Immature natural killer cell (primary cell): ENCODE measurements around the gene NTRK2. TPM values are rescaled to one million over a fixed set of nuclear protein-coding genes. Genes with fewer than 3 reads are reported as not detected.

ENCODE experiments used
- DNase-seq, 3 donors: peaks; one replicate each; pipeline ENCODE4 v3.0.0; 2022; ENCODE audit warnings: mixed read lengths in 1 of 3
- H3K27ac Mint-ChIP-seq, 6 donors: one replicate each; pipeline ENCODE4 v1.8.0; 2020; ENCODE audit warnings: mixed read lengths in 6 of 6, mild to moderate bottlenecking in 5 of 6, inconsistent platforms in 4 of 6, moderate library complexity in 3 of 6
- H3K27me3 Mint-ChIP-seq, 3 donors: one replicate each; pipeline ENCODE4 v1.8.0; 2020 to 2021; ENCODE audit warnings: low read depth in 3 of 3, mild to moderate bottlenecking in 3 of 3, mixed read lengths in 3 of 3, moderate library complexity in 3 of 3, inconsistent platforms in 1 of 3
- H3K36me3 Mint-ChIP-seq, 3 donors: one replicate each; pipeline ENCODE4 v1.8.0; 2020; ENCODE audit warnings: mixed read lengths in 3 of 3, inconsistent platforms in 2 of 3, mild to moderate bottlenecking in 2 of 3
- H3K4me1 Mint-ChIP-seq, 2 donors: one replicate each; pipeline ENCODE4 v1.8.0; 2020; ENCODE audit warnings: inconsistent platforms in 2 of 2, mild to moderate bottlenecking in 2 of 2, mixed read lengths in 2 of 2, moderate library complexity in 1 of 2
- H3K4me3 Mint-ChIP-seq, 5 donors: one replicate each; pipeline ENCODE4 v1.8.0; 2020; ENCODE audit warnings: mild to moderate bottlenecking in 5 of 5, mixed read lengths in 5 of 5, inconsistent platforms in 3 of 5, moderate library complexity in 3 of 5
- H3K9me3 Mint-ChIP-seq, 6 donors: one replicate each; pipeline ENCODE4 v1.8.0; 2020; ENCODE audit warnings: mild to moderate bottlenecking in 6 of 6, mixed read lengths in 6 of 6, inconsistent platforms in 4 of 6, moderate library complexity in 3 of 6
- polyA plus RNA-seq, 3 donors: library from polyadenylated mRNA; unstranded; fragments of 300-500 nt; fragmentation: Illumina TruSeq; gene quantifications; one replicate each; pipeline ENCODE4 v1.2.3, GENCODE V29; 2021

NTRK2 gene
- polyA plus RNA-seq, 3 donors from 2014 or later = not detected

- peaks cover 2 to 8% of the 10 kb centered on the region in 2 donors for H3K4me1 Mint-ChIP-seq
- H3K4me3 Mint-ChIP-seq = no peak overlapping the region
- H3K27ac Mint-ChIP-seq = no peak overlapping the region
- H3K9me3 Mint-ChIP-seq = no peaks in the 10 kb centered on the region
- H3K27me3 Mint-ChIP-seq = peaks cover 4 to 14% (median 4%) of the 10 kb centered on the region in 3 donors
- DNase-seq = peak; percentile 22 to 32 (median 31)
- no peaks in the 10 kb centered on the region for H3K36me3 Mint-ChIP-seq
Observed at GRCh38 chr9:84953797-84954705, 284.5 kb downstream of the NTRK2 start.

DNA sequence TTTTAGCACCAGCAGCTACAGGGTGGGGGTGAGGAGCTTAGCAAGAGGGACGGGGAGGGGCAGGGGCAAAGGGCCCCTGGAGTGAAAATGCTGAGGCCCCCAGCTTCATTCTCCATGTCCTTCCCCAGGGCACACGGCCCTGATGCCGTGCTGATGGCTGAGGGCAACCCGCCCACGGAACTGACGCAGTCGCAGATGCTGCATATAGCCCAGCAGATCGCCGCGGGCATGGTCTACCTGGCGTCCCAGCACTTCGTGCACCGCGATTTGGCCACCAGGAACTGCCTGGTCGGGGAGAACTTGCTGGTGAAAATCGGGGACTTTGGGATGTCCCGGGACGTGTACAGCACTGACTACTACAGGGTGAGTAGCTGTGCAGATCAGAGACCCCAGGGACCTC lies 285.6 kb downstream of the NTRK2 start:
- H3K4me1 Mint-ChIP-seq = peaks cover 2 to 8% of the 10 kb centered on the region in 2 donors
- H3K9me3 Mint-ChIP-seq = no peaks in the 10 kb centered on the region
- no peak for DNase-seq
- H3K27ac Mint-ChIP-seq = no peak overlapping the region
- H3K36me3 Mint-ChIP-seq = no peaks in the 10 kb centered on the region
- no peak overlapping the region for H3K4me3 Mint-ChIP-seq
- peaks cover 4 to 14% (median 6%) of the 10 kb centered on the region in 3 donors for H3K27me3 Mint-ChIP-seq

DNA sequence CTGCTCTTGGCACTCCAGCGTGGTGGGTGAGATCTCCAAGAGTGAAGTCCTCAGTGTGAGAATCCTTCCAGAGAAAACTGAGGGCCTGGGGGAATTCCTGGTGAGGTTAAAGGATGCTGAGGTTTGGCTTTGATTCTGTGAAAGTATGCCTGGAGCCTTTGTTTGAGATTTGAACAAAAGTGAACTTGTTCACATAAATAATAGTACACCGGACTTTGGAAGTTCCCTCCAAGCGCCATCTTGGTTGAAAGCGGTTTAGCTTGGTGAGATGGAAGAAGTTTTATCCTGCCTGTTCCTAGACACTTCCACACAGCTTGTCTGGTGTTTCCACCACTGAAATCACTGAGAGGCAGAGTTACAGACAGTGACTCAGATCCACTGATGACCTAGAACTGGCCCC lies 286.4 kb downstream of the NTRK2 start:
- DNase-seq = no peak
- no peak overlapping the region for H3K27ac Mint-ChIP-seq
- no peak overlapping the region for H3K4me3 Mint-ChIP-seq
- H3K9me3 Mint-ChIP-seq = no peaks in the 10 kb centered on the region
- no peaks in the 10 kb centered on the region for H3K36me3 Mint-ChIP-seq
- peaks cover 2 to 8% of the 10 kb centered on the region in 2 donors for H3K4me1 Mint-ChIP-seq
- H3K27me3 Mint-ChIP-seq = peaks cover 4 to 14% (median 6%) of the 10 kb centered on the region in 3 donors

DNA sequence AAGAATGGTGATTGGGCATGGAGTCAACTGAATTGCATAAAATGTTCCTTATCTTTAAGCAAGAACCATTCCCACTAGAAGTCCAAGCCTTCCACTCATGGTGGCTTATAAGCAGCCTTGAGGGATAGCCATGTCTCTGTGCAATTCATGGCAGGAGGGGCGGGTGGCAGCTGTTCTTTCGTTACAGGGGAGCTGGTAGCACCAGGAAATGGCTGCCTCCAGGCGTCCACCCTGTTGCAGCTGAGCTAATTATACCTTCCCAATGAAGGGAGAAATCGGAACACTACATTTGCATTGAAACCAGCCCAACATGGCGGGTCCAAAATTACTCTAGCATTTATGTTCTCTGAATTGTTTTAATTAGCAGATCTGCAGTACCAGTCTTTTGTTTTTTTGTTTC lies 289.8 kb downstream of the NTRK2 start:
- Mint-ChIP-seq H3K27me3 (peaks cover 2 to 11% (median 4%) of the 10 kb centered on the region in 3 donors), H3K27ac (no peak overlapping the region), H3K36me3 (no peaks in the 10 kb centered on the region)

DNA sequence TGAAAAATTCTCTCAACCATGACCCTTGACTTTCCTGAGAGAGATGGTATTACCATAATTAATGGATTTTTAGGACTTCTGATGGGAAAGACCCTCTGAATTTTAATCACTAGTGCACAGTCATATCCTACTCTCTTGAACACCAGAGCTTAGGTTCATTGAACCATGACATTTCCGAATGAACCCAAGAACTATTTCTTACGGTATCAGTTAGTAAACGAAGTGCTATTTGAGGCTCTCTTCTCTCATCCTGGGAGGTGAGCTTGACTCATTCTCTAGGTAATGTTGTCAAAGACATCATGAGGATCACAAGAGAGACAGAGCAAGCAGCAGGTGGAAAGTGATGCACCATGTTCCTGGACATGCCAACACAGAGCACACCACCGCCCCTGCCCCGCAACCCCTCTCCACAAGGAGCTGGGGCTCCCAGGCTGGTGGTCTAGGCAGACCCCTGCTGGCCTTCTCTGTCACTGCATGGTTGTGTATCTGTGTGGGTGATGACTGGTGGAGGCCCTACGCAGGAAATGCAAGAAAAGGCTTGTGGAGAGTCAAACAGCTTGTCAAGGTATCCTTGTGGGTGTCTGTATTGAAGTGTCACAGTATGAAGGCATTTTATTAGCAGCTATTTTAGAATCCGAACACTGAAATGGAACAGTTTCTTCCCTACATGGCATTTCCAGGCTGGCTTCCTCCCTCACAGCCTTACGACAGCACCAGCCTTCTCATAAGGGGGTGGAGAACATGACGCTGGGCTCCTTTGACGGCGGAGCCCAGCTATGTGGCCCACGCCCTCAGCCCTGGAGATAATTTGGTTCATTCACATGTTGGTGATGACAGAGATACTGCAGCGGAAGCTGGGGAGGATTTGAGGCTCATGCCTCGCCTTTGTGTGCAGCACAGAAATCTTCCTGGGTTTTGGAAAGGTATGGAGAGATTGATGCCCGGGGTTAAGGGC lies 297.6 kb downstream of the NTRK2 start:
- H3K27me3 Mint-ChIP-seq = peaks cover 3 to 10% (median 7%) of the 10 kb centered on the region in 3 donors
- H3K9me3 Mint-ChIP-seq = no peaks in the 10 kb centered on the region
- no peaks in the 10 kb centered on the region for H3K36me3 Mint-ChIP-seq
- no peak overlapping the region for H3K27ac Mint-ChIP-seq
- no peaks in the 10 kb centered on the region for H3K4me1 Mint-ChIP-seq
- DNase-seq = no peak
- no peak overlapping the region for H3K4me3 Mint-ChIP-seq

More for the DNA sequence above, 289.8 kb downstream of the NTRK2 start:
- no peak for DNase-seq
- peaks cover 0 to under 1% of the 10 kb centered on the region in 2 donors for H3K4me1 Mint-ChIP-seq
- H3K9me3 Mint-ChIP-seq = no peaks in the 10 kb centered on the region
- H3K4me3 Mint-ChIP-seq = no peak overlapping the region

DNA sequence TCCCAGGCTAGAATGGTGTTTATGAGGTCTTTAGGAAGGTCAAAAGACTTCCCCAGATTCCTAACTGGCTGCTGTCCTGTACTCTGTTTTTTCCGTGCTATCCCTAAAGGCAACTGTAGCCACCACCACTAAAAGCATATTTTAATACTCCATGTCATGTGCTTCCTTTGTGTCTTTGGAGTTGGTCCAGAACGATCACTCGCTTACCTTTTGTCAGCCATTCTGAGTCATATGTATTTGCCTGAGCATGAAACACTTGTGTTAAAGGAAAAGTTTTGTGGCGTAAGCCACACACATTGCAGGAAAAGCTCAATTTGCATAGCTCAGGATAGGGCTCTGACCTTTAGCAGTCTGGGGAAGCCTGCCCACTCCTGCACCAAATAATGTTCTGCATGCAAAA lies 299.6 kb downstream of the NTRK2 start:
- no peak overlapping the region for H3K27ac Mint-ChIP-seq
- H3K36me3 Mint-ChIP-seq = no peaks in the 10 kb centered on the region
- no peaks in the 10 kb centered on the region for H3K4me1 Mint-ChIP-seq
- H3K27me3 Mint-ChIP-seq = peaks cover 3 to 10% (median 10%) of the 10 kb centered on the region in 3 donors
- peaks cover 0 to 4% (median 0%) of the 10 kb centered on the region in 6 donors for H3K9me3 Mint-ChIP-seq
- DNase-seq = no peak
- no peak overlapping the region for H3K4me3 Mint-ChIP-seq

GRCh38 chr9:84969736-84970135 lies 300.2 kb downstream of the NTRK2 start:
- H3K36me3 Mint-ChIP-seq = no peaks in the 10 kb centered on the region
- H3K27me3 Mint-ChIP-seq = peaks cover 3 to 8% (median 5%) of the 10 kb centered on the region in 3 donors
- DNase-seq = no peak
- H3K4me3 Mint-ChIP-seq = no peak overlapping the region
- no peak overlapping the region for H3K27ac Mint-ChIP-seq
- peaks cover 0 to 4% (median 0%) of the 10 kb centered on the region in 6 donors for H3K9me3 Mint-ChIP-seq
- H3K4me1 Mint-ChIP-seq = no peaks in the 10 kb centered on the region

- Mint-ChIP-seq H3K27ac (no peak overlapping the region), H3K27me3 (peaks cover 3 to 8% (median 5%) of the 10 kb centered on the region in 3 donors), H3K4me3 (no peak overlapping the region), H3K9me3 (peaks cover 0 to 4% (median 0%) of the 10 kb centered on the region in 6 donors), H3K4me1 (no peaks in the 10 kb centered on the region), H3K36me3 (no peaks in the 10 kb centered on the region)
- no peak for DNase-seq
Observed at GRCh38 chr9:84970432-84970831, 300.9 kb downstream of the NTRK2 start.

DNA sequence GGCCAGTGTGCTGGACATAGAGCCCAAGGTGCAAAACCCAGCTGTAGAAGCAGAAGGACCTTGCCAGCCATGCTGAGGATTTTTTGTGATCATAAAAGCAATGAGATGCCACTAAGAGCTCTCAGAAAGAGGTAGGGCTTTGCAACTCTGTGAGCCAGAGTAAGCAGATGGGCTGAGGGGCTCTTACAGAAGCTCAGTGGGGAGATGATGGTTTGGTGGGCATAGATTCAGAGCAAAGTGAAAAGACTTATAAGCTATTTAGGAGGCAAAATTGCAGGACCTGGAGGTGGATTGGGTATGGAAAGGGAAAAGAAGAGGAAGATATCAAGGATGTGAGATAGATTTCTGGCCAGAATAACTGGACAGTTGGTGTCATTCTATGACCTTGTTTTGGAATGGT lies 302.0 kb downstream of the NTRK2 start:
- no peaks in the 10 kb centered on the region for H3K4me1 Mint-ChIP-seq
- no peak overlapping the region for H3K4me3 Mint-ChIP-seq
- peaks cover 0 to 4% (median 0%) of the 10 kb centered on the region in 6 donors for H3K9me3 Mint-ChIP-seq
- H3K36me3 Mint-ChIP-seq = no peaks in the 10 kb centered on the region
- H3K27ac Mint-ChIP-seq = no peak overlapping the region
- H3K27me3 Mint-ChIP-seq = peaks cover 3 to 5% (median 5%) of the 10 kb centered on the region in 3 donors
- no peak for DNase-seq

DNA sequence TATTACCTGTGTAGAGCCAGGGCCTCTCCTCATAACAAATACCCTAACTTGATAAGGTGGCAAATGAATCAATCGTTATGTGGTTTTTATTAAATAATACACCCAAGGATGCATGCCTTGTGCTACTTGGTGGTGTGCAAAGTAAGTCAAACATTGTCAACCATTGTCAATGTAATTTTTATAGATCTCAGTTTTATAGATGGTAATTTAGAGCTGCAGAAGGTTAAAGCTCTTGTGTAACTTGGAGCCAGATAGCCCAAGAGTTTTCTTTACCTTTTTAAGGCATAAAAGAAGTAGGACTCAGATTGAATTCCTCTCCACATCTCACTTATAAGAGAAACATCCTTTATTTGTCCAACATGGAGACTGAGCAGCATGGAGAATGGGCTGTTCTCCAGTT lies 304.7 kb downstream of the NTRK2 start:
- Mint-ChIP-seq H3K27me3 (peaks cover 0 to 5% (median 3%) of the 10 kb centered on the region in 3 donors), H3K4me1 (no peaks in the 10 kb centered on the region), H3K4me3 (no peak overlapping the region), H3K9me3 (peaks cover 0 to 7% (median 0%) of the 10 kb centered on the region in 6 donors), H3K36me3 (no peaks in the 10 kb centered on the region), H3K27ac (no peak overlapping the region)
- no peak for DNase-seq

DNA sequence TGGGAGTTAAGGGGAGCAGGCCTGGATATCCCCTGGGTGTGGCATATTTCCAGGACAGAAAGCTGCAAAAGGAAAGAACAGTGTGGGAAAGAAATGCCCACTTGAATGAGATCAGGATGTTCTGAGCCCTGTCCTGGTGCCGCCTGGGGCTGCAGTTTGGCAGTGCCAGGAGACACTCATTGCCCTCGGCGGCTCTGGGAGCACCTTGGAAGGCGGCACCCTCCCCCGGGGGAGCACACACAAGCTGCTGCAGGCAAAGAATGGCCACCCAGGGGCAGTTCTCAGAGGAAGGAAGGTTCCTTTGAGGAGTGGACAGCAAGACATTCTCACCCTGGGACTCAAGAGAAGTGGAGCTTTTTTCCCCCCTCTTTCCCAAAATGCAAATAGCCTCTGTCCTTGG lies 305.3 kb downstream of the NTRK2 start:
- Mint-ChIP-seq H3K27me3 (peaks cover 0 to 5% (median 3%) of the 10 kb centered on the region in 3 donors), H3K4me1 (no peaks in the 10 kb centered on the region), H3K27ac (no peak overlapping the region), H3K36me3 (no peaks in the 10 kb centered on the region), H3K4me3 (no peak overlapping the region), H3K9me3 (peaks cover 0 to 8% (median 0%) of the 10 kb centered on the region in 6 donors)
- DNase-seq = no peak

GRCh38 chr9:84975926-84976325 lies 306.4 kb downstream of the NTRK2 start:
- DNase-seq = no peak
- no peak overlapping the region for H3K27ac Mint-ChIP-seq
- H3K4me3 Mint-ChIP-seq = no peak overlapping the region

GRCh38 chr9:84978661-84979060 lies 309.1 kb downstream of the NTRK2 start:
- Mint-ChIP-seq H3K4me1 (no peaks in the 10 kb centered on the region), H3K9me3 (peaks cover 0 to 4% (median 0%) of the 10 kb centered on the region in 6 donors), H3K27me3 (peaks cover 1 to 8% (median 3%) of the 10 kb centered on the region in 3 donors), H3K4me3 (no peak overlapping the region), H3K27ac (no peak overlapping the region), H3K36me3 (no peaks in the 10 kb centered on the region)
- DNase-seq = no peak

More at GRCh38 chr9:84975926-84976325, 306.4 kb downstream of the NTRK2 start:
- Mint-ChIP-seq H3K4me1 (no peaks in the 10 kb centered on the region), H3K36me3 (no peaks in the 10 kb centered on the region), H3K9me3 (peaks cover 0 to 8% (median 0%) of the 10 kb centered on the region in 6 donors), H3K27me3 (peaks cover 0 to 7% (median 3%) of the 10 kb centered on the region in 3 donors)
